WTC11 (cell line): Measurements from ENCODE around the gene GALNT18. TPM values are rescaled to one million over a fixed set of nuclear protein-coding genes. Genes with fewer than 3 reads are reported as not detected.

Experiments
- ATAC-seq: fragments of 200-7000 bp; cut with Tn5 transposase; 2 replicates; pipeline ENCODE4 v1.10.0; 2021; ENCODE audit warnings: mild to moderate bottlenecking, moderate library complexity
- CTCF ChIA-PET: fragments of 300-600 bp; sonication (Branson Sonifier 250); formaldehyde crosslinking; loops from one replicate; lab custom pipeline; 2021; ENCODE audit warnings: antibody characterized with exemption; lab: Charles Lee
- POLR2A ChIA-PET: fragments of 350-600 bp; sonication (Branson Sonifier 250); formaldehyde crosslinking; loops from one replicate; lab custom pipeline; 2021; ENCODE audit warnings: antibody characterized with exemption; lab: Charles Lee
- DNase-seq: peaks from one replicate; pipeline ENCODE4 v3.0.0; 2021; ENCODE audit warnings: low spot score
- H3K27ac Mint-ChIP-seq: 2 replicates; pipeline ENCODE4 v1.8.0; 2021; ENCODE audit warnings: mixed read lengths
- H3K27me3 Mint-ChIP-seq: 2 replicates; pipeline ENCODE4 v1.8.0; 2021; ENCODE audit warnings: low read depth, mild to moderate bottlenecking, moderate library complexity, mixed read lengths
- H3K36me3 Mint-ChIP-seq: 2 replicates; pipeline ENCODE4 v1.8.0; 2021; ENCODE audit warnings: mixed read lengths
- H3K4me1 Mint-ChIP-seq: 2 replicates; pipeline ENCODE4 v1.8.0; 2022; ENCODE audit warnings: mixed read lengths
- H3K4me3 Mint-ChIP-seq: 2 replicates; pipeline ENCODE4 v1.8.0; 2021; ENCODE audit warnings: mild to moderate bottlenecking, moderate library complexity, mixed read lengths
- H3K9me3 Mint-ChIP-seq: 2 replicates; pipeline ENCODE4 v1.8.0; 2021; ENCODE audit warnings: mixed read lengths
- ATF1 ChIP-seq: sonication (generic); formaldehyde crosslinking; IDR thresholded peaks from 2 replicates; pipeline ENCODE4 v1.8.1; 2023; ENCODE audit warnings: mild to moderate bottlenecking, moderate library complexity, missing genetic modification reagents
- CBFB ChIP-seq: sonication (generic); formaldehyde crosslinking; IDR thresholded peaks from 2 replicates; pipeline ENCODE4 v1.8.1; 2022; ENCODE audit warnings: mild to moderate bottlenecking, low read depth, missing genetic modification reagents
- ESRRA ChIP-seq: sonication (generic); formaldehyde crosslinking; IDR thresholded peaks from 2 replicates; pipeline ENCODE4 v1.8.1; 2022; ENCODE audit warnings: mild to moderate bottlenecking, missing genetic modification reagents, borderline replicate concordance
- ETV6 ChIP-seq: sonication (generic); formaldehyde crosslinking; IDR thresholded peaks from 2 replicates; pipeline ENCODE4 v1.8.1; 2022; ENCODE audit warnings: mild to moderate bottlenecking, missing genetic modification reagents
- GRHL2 ChIP-seq: fragments of 250-450 bp; sonication (Bioruptor Pico); IDR thresholded peaks from 2 replicates; pipeline ENCODE4 v1.8.0; 2022; ENCODE audit warnings: mild to moderate bottlenecking, moderate library complexity; ENCODE audit not compliant: insufficient replicate concordance, severe bottlenecking
- HMGA2 ChIP-seq: fragments of 250-450 bp; sonication (Bioruptor Pico); IDR thresholded peaks from 2 replicates; pipeline ENCODE4 v1.4.0; 2021; ENCODE audit warnings: mild to moderate bottlenecking, moderate library complexity
- JUN ChIP-seq: sonication (generic); formaldehyde crosslinking; IDR thresholded peaks from 2 replicates; pipeline ENCODE4 v1.8.0; 2023; ENCODE audit warnings: mild to moderate bottlenecking, missing genetic modification reagents
- KAT7 ChIP-seq: sonication (generic); formaldehyde crosslinking; IDR thresholded peaks from 2 replicates; pipeline ENCODE4 v1.8.1; 2023; ENCODE audit warnings: missing genetic modification reagents, mild to moderate bottlenecking, borderline replicate concordance
- MXD4 ChIP-seq: fragments of 250-450 bp; sonication (Bioruptor Pico); IDR thresholded peaks from 2 replicates; pipeline ENCODE4 v1.8.0; 2021; ENCODE audit warnings: mild to moderate bottlenecking, moderate library complexity, borderline replicate concordance
- NFE2L1 ChIP-seq: sonication (generic); formaldehyde crosslinking; IDR thresholded peaks from 2 replicates; pipeline ENCODE4 v1.8.1; 2023; ENCODE audit warnings: missing genetic modification reagents
- NR1H2 ChIP-seq: sonication (generic); formaldehyde crosslinking; IDR thresholded peaks from 2 replicates; pipeline ENCODE4 v1.9.0; 2021; ENCODE audit warnings: mild to moderate bottlenecking, moderate library complexity, missing genetic modification reagents
- NR3C1 ChIP-seq: sonication (generic); formaldehyde crosslinking; conservative IDR thresholded peaks from 2 replicates; pipeline ENCODE4 v1.8.1; 2023; ENCODE audit warnings: low read depth, mild to moderate bottlenecking, missing genetic modification reagents
- OVOL2 ChIP-seq: fragments of 250-450 bp; sonication (Bioruptor Pico); IDR thresholded peaks from 2 replicates; pipeline ENCODE4 v1.9.0; 2021; ENCODE audit warnings: mild to moderate bottlenecking, borderline replicate concordance
- PRRX2 ChIP-seq: fragments of 250-450 bp; sonication (Bioruptor Pico); IDR thresholded peaks from 2 replicates; pipeline ENCODE4 v1.8.0; 2021; ENCODE audit warnings: mild to moderate bottlenecking
- SMAD4 ChIP-seq: sonication (generic); formaldehyde crosslinking; IDR thresholded peaks from 2 replicates; pipeline ENCODE4 v1.8.0; 2022; ENCODE audit warnings: mild to moderate bottlenecking, missing genetic modification reagents
- TEAD1 ChIP-seq: sonication (generic); formaldehyde crosslinking; IDR thresholded peaks from 2 replicates; pipeline ENCODE4 v1.8.0; 2022; ENCODE audit warnings: mild to moderate bottlenecking, missing genetic modification reagents
- TP53 ChIP-seq: sonication (generic); formaldehyde crosslinking; IDR thresholded peaks from 2 replicates; pipeline ENCODE4 v1.8.1; 2023; ENCODE audit warnings: mild to moderate bottlenecking, missing genetic modification reagents
- ZNF121 ChIP-seq: sonication (generic); formaldehyde crosslinking; IDR thresholded peaks from 2 replicates; pipeline ENCODE4 v1.8.0; 2023; ENCODE audit warnings: missing genetic modification reagents
- ZNF219 ChIP-seq: sonication (generic); formaldehyde crosslinking; IDR thresholded peaks from 2 replicates; pipeline ENCODE4 v1.8.0; 2023; ENCODE audit warnings: missing genetic modification reagents, mild to moderate bottlenecking, borderline replicate concordance
- ZNF416 ChIP-seq: fragments of 250-450 bp; sonication (Bioruptor Pico); IDR thresholded peaks from 2 replicates; pipeline ENCODE4 v1.9.0; 2021; ENCODE audit warnings: mild to moderate bottlenecking, inconsistent platforms
- ZNF532 ChIP-seq: fragments of 250-450 bp; sonication (Bioruptor Pico); IDR thresholded peaks from 2 replicates; pipeline ENCODE4 v1.9.0; 2021; ENCODE audit warnings: mild to moderate bottlenecking, borderline replicate concordance
- ZSCAN18 ChIP-seq: fragments of 250-450 bp; sonication (Bioruptor Pico); IDR thresholded peaks from 2 replicates; pipeline ENCODE4 v2.1.2; 2022; ENCODE audit warnings: mild to moderate bottlenecking, moderate library complexity
- total RNA-seq: library from RNA; stranded (reverse); gene quantifications from 3 replicates; pipeline ENCODE4 v1.2.3, GENCODE V29; 2021
- TF ChIP-seq, protein P1 (sequence below): fragments of 250-450 bp; sonication (Bioruptor Pico); IDR thresholded peaks from 2 replicates; pipeline ENCODE4 v1.9.0; 2021; ENCODE audit warnings: mild to moderate bottlenecking
- TF ChIP-seq, protein P2 (sequence below): sonication (generic); formaldehyde crosslinking; IDR thresholded peaks from 2 replicates; pipeline ENCODE4 v1.8.0; 2022; ENCODE audit warnings: mild to moderate bottlenecking, missing genetic modification reagents

Gene GALNT18
- total RNA-seq, 1 experiment from 2014 or later, result 5.0 TPM

GRCh38 chr11:11244470-11245080 is 377.2 kb downstream of the GALNT18 start (continued):
- no peak for TF ChIP-seq ZNF532
- no peak for TF ChIP-seq MXD4 (CRISPR knock-in tag)
- no peak for TF ChIP-seq ZNF416 (CRISPR knock-in tag)
- TF ChIP-seq NR3C1, result no peak

GRCh38 chr11:11243590-11244469 is 378.0 kb downstream of the GALNT18 start:
- peak; percentile 66 for DNase-seq
- H3K9me3 Mint-ChIP-seq, result peaks cover 22% of the 10 kb centered on the region
- ATAC-seq, result peak; percentile 96
- TF ChIP-seq ZSCAN18 (CRISPR knock-in tag) (no peak), ATF1 (CRISPR knock-in tag) (no peak), ETV6 (CRISPR knock-in tag) (no peak), MXD4 (CRISPR knock-in tag) (no peak), CBFB (no peak), KAT7 (CRISPR knock-in tag) (no peak), HMGA2 (CRISPR knock-in tag) (0 out of 2 replicates have a peak, but pooled peaks have one; percentile 13), NR1H2 (CRISPR knock-in tag) (no peak)
- POLR2A ChIA-PET, result no interaction called here
- no peak overlapping the region; the same call in 1 of the 2 replicates for H3K27ac Mint-ChIP-seq
- H3K27me3 Mint-ChIP-seq, result peaks cover 10% of the 10 kb centered on the region
- H3K36me3 Mint-ChIP-seq, result peaks cover 12% of the 10 kb centered on the region
- CTCF ChIA-PET, result interaction anchor here (1.2 to 2.4 kb wide), 5 partner anchors 13 to 473 kb away, joined by 4 to 9 read pairs (median 6); no protein-coding TSS in a partner anchor
- H3K4me3 Mint-ChIP-seq, result no peak overlapping the region
- H3K4me1 Mint-ChIP-seq, result peaks cover 19% of the 10 kb centered on the region

DNA sequence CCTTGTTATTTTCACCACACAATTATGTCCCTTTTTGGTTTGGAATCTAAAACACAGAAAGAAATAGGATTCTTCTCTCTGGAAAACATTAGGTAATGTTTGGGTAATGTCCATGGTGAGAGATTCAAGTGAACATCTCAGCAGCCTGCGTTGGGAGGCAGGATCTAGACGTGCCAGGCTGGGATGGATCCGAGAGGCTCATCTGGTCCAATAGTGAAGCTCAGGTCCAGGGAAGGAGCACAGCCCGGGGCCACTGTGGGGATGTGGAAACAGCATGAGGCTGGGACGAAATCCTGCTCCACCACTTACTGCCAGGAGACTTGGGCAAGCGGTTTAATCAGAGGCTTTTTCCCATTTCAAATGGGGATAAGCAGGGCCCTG is 378.6 kb downstream of the GALNT18 start:
- no peak for ATAC-seq
- POLR2A ChIA-PET, result no interaction called here
- CTCF ChIA-PET, result interaction anchor here (1.3 to 1.9 kb wide), 3 partner anchors 215 to 473 kb away, joined by 5 to 9 read pairs (median 6); no protein-coding TSS in a partner anchor
- no peak overlapping the region for H3K27ac Mint-ChIP-seq
- H3K27me3 Mint-ChIP-seq, result peaks cover 15% of the 10 kb centered on the region
- DNase-seq, result no peak
- peaks cover 22% of the 10 kb centered on the region for H3K9me3 Mint-ChIP-seq
- TF ChIP-seq JUN (no peak), SMAD4 (no peak), NR3C1 (no peak), ZNF219 (CRISPR knock-in tag) (no peak), TEAD1 (CRISPR knock-in tag) (no peak), GRHL2 (CRISPR knock-in tag) (no peak), NFE2L1 (CRISPR knock-in tag) (no peak), OVOL2 (no peak), TP53 (CRISPR knock-in tag) (no peak), ZNF121 (CRISPR knock-in tag) (no peak), ESRRA (CRISPR knock-in tag) (no peak), PRRX2 (CRISPR knock-in tag) (no peak)
- TF ChIP-seq, protein P1, sequence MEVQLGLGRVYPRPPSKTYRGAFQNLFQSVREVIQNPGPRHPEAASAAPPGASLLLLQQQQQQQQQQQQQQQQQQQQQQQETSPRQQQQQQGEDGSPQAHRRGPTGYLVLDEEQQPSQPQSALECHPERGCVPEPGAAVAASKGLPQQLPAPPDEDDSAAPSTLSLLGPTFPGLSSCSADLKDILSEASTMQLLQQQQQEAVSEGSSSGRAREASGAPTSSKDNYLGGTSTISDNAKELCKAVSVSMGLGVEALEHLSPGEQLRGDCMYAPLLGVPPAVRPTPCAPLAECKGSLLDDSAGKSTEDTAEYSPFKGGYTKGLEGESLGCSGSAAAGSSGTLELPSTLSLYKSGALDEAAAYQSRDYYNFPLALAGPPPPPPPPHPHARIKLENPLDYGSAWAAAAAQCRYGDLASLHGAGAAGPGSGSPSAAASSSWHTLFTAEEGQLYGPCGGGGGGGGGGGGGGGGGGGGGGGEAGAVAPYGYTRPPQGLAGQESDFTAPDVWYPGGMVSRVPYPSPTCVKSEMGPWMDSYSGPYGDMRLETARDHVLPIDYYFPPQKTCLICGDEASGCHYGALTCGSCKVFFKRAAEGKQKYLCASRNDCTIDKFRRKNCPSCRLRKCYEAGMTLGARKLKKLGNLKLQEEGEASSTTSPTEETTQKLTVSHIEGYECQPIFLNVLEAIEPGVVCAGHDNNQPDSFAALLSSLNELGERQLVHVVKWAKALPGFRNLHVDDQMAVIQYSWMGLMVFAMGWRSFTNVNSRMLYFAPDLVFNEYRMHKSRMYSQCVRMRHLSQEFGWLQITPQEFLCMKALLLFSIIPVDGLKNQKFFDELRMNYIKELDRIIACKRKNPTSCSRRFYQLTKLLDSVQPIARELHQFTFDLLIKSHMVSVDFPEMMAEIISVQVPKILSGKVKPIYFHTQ (CRISPR knock-in tag), result no peak
- TF ChIP-seq, protein P2, sequence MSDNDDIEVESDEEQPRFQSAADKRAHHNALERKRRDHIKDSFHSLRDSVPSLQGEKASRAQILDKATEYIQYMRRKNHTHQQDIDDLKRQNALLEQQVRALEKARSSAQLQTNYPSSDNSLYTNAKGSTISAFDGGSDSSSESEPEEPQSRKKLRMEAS (CRISPR knock-in tag), result no peak
- peaks cover 21% of the 10 kb centered on the region for H3K4me1 Mint-ChIP-seq
- H3K36me3 Mint-ChIP-seq, result peaks cover 12% of the 10 kb centered on the region
- no peak overlapping the region for H3K4me3 Mint-ChIP-seq
